HG02610 (cell line): ENCODE results near the gene KCTD16.

Experiments used
- ATAC-seq: cut with Tn5 transposase; IDR thresholded peaks from one replicate; pipeline ENCODE4 v1.9.1; 2021; ENCODE audit warnings: mild to moderate bottlenecking, moderate library complexity; ENCODE audit not compliant: unreplicated experiment

KCTD16 gene

DNA sequence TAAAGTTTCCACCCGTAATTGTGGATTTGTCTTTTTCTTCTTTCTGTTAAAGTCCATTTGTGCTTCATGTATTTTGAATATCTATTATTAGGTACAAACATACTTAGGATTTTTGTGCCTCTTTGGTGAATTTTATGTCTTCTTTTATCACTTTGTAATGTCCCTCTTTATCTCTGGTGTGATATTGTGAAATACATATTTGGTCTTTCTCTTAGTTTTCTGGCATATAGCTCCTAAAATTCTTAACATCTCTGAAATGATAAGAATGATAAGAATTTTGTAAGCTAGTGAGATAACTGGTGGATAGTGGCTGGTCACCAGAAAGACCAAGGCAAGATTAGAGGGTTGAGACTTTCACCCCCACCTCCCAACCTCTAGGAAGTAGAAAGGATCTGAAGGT lies 111.1 kb downstream of the KCTD16 start:
- no peak for ATAC-seq

- no peak for ATAC-seq
These were observed 113.4 kb downstream of the KCTD16 start for GRCh38 chr5:144284036-144284435.

DNA sequence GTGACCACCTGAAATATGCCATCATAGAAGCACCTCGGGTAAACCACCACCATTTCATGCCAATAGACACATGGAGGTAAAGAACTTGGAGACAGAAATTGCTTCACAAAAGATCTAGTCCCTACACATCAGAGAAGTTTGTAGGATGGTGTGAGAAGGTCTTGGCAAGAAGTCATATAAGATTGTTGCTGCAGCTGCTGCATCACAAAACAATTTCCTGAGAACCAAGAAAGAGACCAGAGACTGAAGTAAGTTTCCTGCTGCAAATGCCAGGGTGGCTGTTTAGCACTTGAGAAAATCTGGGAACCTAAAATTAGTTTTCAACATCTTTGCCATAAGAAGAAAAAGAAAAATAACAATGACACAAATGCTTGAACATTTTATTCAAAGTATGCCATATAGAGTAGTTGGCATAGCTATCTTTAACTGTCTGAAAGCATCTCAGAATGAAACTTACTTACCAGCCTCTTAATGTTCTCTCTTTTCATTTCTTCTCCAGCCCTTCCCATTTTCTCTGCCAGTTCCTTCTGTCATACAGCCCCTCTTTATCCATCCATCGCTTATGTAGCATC lies 114.3 kb downstream of the KCTD16 start:
- no peak for ATAC-seq

- ATAC-seq, result no peak
These were observed 118.6 kb downstream of the KCTD16 start for GRCh38 chr5:144289277-144289676.

GRCh38 chr5:144292029-144292428 lies 121.4 kb downstream of the KCTD16 start:
- no peak for ATAC-seq

- no peak for ATAC-seq
These were observed 124.6 kb downstream of the KCTD16 start for GRCh38 chr5:144295284-144295683.

- ATAC-seq, result no peak
These were observed 126.4 kb downstream of the KCTD16 start for GRCh38 chr5:144297081-144297480.

GRCh38 chr5:144298658-144299057 lies 128.0 kb downstream of the KCTD16 start:
- ATAC-seq, result no peak

DNA sequence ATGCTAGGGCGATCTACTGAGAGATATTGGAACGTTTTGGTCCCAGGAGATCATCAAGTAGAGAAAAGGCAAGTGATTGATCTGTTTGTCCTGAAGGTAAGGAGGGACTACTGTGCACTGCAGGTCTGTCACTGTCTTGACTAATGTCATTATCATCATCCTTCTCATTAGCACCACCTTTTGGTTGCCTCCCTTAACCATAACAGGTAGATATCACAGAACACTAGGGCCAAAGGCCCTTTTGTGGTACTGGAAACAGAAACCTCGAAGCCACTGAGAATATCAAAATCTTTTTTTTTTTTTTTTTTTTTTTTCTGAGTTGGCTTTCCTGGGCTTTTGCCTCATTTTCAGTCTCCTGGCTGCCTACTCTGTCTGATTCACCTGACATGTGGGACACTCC lies 134.0 kb downstream of the KCTD16 start:
- no peak for ATAC-seq

DNA sequence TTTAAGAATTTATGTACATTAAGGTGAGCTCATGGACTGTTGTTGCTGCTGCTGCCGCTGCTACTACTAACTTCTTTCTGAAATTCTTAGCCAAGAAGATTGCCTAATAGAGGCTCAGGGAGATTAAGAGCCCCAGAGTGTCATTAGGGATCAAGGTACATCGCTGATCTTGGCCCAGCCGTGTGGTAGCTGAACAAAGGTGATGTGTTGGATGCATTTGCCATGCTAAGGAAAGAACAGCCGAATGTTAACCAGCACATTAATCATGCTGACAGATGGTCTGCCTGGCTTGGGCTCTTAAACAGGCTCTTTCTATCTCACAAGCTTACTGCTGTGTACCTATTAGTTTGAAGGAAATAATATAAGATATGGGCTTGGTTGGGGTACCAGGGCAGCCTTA lies 137.1 kb downstream of the KCTD16 start:
- no peak for ATAC-seq

DNA sequence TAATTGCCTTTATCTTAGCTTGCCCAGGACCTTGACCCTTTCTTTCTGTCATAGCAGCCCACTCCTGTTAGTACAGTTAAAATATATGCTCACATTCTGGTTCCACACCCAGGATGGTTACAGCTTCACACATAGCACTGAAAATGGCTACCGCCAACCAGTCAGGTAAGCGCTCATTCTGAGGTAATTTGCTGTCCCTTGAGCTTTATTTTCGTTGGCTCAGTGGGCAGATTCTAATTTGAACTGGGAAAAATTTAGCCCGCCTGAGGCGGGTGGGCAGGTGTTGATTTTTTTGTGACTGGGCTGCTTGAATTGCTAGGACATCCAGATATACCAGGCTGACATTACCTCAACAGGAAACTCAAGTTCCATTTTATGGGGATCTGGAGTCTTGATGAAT lies 137.5 kb downstream of the KCTD16 start:
- ATAC-seq, result no peak

GRCh38 chr5:144308906-144309670 lies 138.4 kb downstream of the KCTD16 start:
- no peak for ATAC-seq

DNA sequence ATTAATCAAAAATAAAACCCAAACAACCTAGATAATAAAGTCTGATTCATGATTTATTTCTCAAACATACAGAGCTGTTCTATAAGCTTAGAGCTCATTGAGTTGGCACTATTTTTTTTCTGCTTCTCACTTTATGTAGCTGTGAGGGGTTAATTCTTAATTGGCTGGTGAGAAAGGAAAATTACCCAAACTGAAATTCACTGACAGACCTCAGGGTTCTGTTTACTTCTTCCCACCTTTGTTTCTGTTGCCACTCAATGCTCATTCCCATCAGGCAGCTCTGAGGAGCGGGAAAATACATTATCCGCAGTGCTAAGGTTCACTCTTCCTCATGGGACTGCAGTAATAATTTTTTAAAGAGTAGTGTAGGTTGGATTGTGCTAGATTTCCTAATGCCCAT lies 139.9 kb downstream of the KCTD16 start:
- ATAC-seq, result no peak

DNA sequence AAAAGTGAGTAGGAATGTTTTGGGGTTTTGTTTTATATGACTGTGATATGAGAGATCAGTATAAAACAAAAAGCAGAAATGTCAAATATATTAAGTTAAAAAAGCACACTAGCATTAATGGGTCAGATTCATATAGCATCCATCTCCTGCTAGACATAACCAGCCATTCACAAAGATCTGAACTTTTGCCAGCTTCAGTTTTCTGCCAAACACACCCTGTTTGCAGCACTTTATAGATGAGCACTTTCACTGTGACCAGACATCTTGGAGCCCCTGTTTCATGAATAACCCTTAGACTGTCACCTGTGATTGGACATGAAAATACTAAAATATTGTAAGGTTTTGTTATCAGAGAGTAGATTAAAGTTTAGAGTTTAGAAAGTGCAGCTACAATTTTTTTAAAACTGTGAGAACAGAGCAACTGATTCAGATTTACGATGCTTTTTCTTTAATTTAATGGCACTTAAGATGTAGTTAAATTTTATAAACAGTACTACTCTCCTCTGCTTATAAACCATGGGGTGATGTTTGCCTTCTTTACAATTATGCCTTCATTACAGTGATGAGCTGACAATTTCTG lies 142.6 kb downstream of the KCTD16 start:
- no peak for ATAC-seq

- no peak for ATAC-seq
These were observed 144.4 kb downstream of the KCTD16 start for GRCh38 chr5:144315026-144315425.

DNA sequence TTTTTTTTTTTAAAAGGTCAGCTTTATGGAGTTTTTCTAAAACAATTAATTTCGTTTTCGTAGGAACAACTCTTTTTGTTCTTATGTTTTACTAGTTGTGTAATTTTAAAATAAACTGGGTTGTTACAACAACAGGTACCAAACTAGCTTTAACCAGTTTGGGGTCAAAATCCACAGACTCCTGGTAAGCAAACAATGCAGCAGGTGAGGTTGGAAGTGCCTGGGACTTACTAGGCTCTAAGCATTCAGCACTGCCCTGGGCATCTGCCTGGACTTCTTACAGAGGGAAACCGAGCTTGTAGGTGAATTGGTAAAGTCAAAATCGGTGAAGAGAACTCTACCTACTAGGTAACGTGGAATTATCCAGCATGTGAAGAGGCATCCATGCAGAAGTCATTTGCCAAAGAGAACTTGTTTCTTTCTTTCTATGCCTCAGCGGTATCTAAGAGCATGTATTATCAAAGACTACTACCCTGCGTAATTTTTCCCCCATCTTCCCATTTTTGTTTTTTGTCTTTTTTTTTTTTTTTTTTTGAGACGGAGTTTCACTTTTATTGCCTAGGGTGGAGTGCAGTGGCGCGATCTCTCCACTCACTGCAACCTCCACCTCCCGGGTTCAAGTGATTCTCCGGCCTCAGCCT lies 145.4 kb downstream of the KCTD16 start:
- ATAC-seq, result no peak

DNA sequence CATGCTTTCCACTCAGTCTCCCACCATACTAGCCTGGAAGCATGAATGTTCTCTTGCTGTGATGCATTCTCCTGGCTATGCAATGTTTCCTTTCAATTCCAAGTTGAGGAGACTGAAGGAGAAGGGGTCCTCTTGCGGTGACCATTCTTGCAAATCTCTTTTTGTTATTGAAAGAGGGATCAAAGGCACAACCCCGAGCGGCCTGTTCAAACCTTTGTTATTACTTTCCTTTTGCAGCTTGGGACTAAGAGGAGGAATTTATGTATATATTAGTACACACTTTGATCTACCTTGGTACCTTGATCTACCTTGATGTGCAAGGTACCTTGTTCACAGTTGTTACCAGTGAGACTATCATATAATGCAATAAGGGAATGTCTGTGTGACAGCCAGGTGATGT lies 147.3 kb downstream of the KCTD16 start:
- ATAC-seq, result no peak

DNA sequence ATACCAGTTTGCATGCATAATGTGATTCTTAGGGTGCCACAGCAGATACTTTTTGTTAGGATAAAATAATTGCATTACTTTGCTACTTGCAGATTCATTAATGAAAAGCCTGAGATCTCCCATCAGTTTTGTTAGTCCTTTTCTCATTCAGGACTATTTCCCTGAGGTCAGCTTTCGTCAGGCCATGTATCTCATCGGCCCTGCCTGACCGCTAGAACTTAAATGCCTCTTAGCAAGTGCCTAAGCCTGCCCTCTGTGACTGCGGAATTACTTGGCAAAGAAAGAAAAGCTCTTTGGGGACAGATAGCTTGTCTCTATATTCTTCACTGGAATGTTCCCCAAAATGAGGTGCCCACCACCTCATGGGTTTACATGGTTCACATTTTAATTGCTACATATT lies 147.8 kb downstream of the KCTD16 start:
- ATAC-seq, result no peak

GRCh38 chr5:144323181-144323580 lies 152.5 kb downstream of the KCTD16 start:
- ATAC-seq, result no peak

DNA sequence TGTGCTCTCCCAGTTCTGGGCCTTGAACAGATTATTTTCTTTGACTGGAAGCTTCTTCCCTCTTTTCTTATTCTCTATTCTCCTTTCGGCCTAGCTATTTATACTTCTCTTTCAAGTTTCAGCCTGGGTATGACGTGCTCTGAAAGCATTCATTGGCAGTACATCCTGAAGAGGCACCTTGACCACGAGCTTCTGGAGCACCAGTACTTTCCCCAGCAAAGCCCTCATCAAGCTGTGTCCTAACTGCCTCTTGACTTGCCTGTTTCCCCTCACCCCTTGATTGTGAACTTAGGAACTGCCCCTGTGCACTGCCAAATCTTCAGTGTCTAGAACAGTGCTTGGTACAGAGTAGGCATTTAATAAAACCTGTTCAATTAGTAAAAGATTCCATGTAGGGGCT lies 154.9 kb downstream of the KCTD16 start:
- no peak for ATAC-seq

GRCh38 chr5:144328494-144328893 lies 157.8 kb downstream of the KCTD16 start:
- no peak for ATAC-seq

GRCh38 chr5:144328980-144329379 lies 158.3 kb downstream of the KCTD16 start:
- no peak for ATAC-seq
